SK-N-SH (cell line): ENCODE results near the gene C1S.

Experiments used
- CTCF ChIP-seq: fragments of 200-600 bp; sonication (generic); IDR thresholded peaks from 2 replicates; pipeline ENCODE4 v1.6.1; 2017; ENCODE audit warnings: antibody characterized with exemption, mild to moderate bottlenecking, moderate library complexity
- EZH2phosphoT487 ChIP-seq: fragments of 200-600 bp; sonication (generic); IDR thresholded peaks from 2 replicates; pipeline ENCODE4 v1.6.1; 2017; ENCODE audit warnings: low read depth, mixed run types, mild to moderate bottlenecking, antibody characterized with exemption, moderate library complexity, borderline replicate concordance
- IRF3 ChIP-seq: fragments of 150-350 bp; IDR thresholded peaks from 2 replicates; pipeline ENCODE4 v1.6.1; 2016; ENCODE audit warnings: mild to moderate bottlenecking, low read depth, low read length
- JUND ChIP-seq: IDR thresholded peaks from 2 replicates; pipeline ENCODE4 v1.4.0; 2012
- MEF2A ChIP-seq: IDR thresholded peaks from 2 replicates; pipeline ENCODE4 v1.4.0; 2012; ENCODE audit warnings: low read depth, borderline replicate concordance
- POLR2AphosphoS5 ChIP-seq: IDR thresholded peaks from 2 replicates; pipeline ENCODE4 v1.6.1; 2012; ENCODE audit warnings: low read depth, low read length
- RFX5 ChIP-seq: IDR thresholded peaks from 2 replicates; pipeline ENCODE4 v1.6.1; 2012; ENCODE audit warnings: mild to moderate bottlenecking, improper control_type of control experiment, low read length
- TF ChIP-seq, protein P1 (sequence below): IDR thresholded peaks from 2 replicates; pipeline ENCODE4 v1.4.0; 2012; ENCODE audit warnings: low read depth, borderline replicate concordance
- TF ChIP-seq, protein P2 (sequence below): IDR thresholded peaks from 2 replicates; pipeline ENCODE4 v1.6.1; 2012; ENCODE audit warnings: mild to moderate bottlenecking, low read depth, low read length, moderate library complexity

DNA sequence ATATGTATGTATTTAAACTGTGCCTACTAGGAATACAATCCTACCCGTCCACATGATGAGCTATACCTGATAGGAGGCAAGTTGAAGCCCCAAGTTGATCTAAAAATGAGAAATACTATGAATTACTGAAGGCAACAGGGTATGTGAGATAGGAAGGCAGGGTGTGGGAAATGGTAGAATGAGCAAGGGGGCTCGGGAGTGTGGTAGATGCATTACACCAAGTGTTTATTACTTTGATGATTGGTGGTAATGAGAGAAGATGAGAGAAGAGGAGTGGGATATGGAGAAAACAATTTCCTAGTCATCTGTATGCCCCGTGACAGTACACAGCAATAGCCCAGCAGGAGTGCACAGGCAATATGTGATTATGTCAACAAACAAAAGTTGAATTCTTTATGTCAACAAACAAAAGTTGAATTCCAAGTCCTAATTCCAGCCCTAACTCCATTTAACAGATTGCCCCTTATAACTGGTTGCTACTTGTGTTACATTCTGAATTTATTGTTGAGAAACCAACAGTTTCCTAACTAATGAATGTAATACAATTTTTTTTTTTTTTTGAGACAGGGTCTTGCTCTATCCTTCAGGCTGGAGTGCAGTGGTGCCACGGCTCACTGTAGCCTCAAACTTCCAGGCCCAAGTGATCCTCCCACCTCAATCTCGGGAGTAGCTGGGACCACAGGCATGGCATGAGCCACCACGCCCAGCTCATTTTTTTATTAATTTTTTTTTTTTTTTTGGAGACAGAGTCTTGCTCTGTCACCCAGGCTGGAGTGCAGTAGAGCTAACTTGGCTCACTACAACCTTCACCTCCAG is 44.8 kb upstream of the C1S start:
- TF ChIP-seq CTCF: no peak
- TF ChIP-seq IRF3: no peak
- TF ChIP-seq, protein P1, sequence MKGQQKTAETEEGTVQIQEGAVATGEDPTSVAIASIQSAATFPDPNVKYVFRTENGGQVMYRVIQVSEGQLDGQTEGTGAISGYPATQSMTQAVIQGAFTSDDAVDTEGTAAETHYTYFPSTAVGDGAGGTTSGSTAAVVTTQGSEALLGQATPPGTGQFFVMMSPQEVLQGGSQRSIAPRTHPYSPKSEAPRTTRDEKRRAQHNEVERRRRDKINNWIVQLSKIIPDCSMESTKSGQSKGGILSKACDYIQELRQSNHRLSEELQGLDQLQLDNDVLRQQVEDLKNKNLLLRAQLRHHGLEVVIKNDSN: no peak
- TF ChIP-seq JUND: no peak
- TF ChIP-seq MEF2A: no peak
- no peak for TF ChIP-seq POLR2AphosphoS5
- no peak for TF ChIP-seq EZH2phosphoT487
- TF ChIP-seq RFX5: no peak
- TF ChIP-seq, protein P2, sequence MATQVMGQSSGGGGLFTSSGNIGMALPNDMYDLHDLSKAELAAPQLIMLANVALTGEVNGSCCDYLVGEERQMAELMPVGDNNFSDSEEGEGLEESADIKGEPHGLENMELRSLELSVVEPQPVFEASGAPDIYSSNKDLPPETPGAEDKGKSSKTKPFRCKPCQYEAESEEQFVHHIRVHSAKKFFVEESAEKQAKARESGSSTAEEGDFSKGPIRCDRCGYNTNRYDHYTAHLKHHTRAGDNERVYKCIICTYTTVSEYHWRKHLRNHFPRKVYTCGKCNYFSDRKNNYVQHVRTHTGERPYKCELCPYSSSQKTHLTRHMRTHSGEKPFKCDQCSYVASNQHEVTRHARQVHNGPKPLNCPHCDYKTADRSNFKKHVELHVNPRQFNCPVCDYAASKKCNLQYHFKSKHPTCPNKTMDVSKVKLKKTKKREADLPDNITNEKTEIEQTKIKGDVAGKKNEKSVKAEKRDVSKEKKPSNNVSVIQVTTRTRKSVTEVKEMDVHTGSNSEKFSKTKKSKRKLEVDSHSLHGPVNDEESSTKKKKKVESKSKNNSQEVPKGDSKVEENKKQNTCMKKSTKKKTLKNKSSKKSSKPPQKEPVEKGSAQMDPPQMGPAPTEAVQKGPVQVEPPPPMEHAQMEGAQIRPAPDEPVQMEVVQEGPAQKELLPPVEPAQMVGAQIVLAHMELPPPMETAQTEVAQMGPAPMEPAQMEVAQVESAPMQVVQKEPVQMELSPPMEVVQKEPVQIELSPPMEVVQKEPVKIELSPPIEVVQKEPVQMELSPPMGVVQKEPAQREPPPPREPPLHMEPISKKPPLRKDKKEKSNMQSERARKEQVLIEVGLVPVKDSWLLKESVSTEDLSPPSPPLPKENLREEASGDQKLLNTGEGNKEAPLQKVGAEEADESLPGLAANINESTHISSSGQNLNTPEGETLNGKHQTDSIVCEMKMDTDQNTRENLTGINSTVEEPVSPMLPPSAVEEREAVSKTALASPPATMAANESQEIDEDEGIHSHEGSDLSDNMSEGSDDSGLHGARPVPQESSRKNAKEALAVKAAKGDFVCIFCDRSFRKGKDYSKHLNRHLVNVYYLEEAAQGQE: no peak
